Ovary (tissue), 3 donors: ENCODE measurements around the gene MEGF10.

ENCODE experiments used
- POLR2A ChIP-seq: fragments of 450-650 bp; IDR thresholded peaks from one replicate; pipeline ENCODE4 v1.6.1; 2017; ENCODE audit warnings: antibody characterized with exemption, mild to moderate bottlenecking, moderate library complexity
- TF ChIP-seq, protein P1 (sequence below), 3 donors: fragments of 450-650 bp in 2 of 3; fragments of 200-600 bp in 1 of 3; IDR thresholded peaks; one replicate each; pipeline versions ENCODE4 v1.5.1 to v1.8.0; 2016 to 2022; ENCODE audit warnings: antibody characterized with exemption in 3 of 3, mild to moderate bottlenecking in 1 of 3
- donor health status: DM: no; HTN: no; CAD: no.

DNA sequence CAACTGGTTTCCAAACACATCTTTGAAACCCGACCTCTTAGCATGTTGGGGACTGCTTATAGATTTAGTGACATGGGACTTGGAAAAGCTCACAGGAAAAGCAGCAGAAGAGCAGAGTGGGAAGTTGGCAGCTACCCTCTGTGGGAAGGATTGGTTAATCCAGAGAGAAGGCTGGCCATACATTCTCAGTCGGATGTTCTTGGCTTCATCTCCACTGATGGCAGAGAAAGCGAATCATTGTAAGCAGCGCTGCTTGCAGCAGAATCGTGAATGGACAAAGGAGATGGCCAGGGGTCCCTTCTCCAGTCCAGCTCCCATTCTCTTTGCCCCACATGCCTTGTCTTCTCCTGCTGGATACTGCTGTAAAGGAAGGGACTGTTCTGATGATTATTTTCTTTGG lies 62.7 kb downstream of the MEGF10 start:
- TF ChIP-seq, protein P1, sequence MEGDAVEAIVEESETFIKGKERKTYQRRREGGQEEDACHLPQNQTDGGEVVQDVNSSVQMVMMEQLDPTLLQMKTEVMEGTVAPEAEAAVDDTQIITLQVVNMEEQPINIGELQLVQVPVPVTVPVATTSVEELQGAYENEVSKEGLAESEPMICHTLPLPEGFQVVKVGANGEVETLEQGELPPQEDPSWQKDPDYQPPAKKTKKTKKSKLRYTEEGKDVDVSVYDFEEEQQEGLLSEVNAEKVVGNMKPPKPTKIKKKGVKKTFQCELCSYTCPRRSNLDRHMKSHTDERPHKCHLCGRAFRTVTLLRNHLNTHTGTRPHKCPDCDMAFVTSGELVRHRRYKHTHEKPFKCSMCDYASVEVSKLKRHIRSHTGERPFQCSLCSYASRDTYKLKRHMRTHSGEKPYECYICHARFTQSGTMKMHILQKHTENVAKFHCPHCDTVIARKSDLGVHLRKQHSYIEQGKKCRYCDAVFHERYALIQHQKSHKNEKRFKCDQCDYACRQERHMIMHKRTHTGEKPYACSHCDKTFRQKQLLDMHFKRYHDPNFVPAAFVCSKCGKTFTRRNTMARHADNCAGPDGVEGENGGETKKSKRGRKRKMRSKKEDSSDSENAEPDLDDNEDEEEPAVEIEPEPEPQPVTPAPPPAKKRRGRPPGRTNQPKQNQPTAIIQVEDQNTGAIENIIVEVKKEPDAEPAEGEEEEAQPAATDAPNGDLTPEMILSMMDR (IDR thresholded peaks at IDR 0.05), result no peak
- no peak for TF ChIP-seq POLR2A
